Prostate gland (tissue), 2 donors: ENCODE data around the gene TSPOAP1. TPM values are rescaled to one million over a fixed set of nuclear protein-coding genes. Genes with fewer than 3 reads are reported as not detected.

Experiments used
- DNase-seq: peaks from one replicate; pipeline ENCODE4 v3.0.0-alpha.2; 2019; ENCODE audit warnings: low spot score
- H3K27ac ChIP-seq, 2 donors: fragments of 200-600 bp; sonication (generic); 2 replicates each; pipeline ENCODE4 v1.5.1; 2017 to 2019
- H3K27me3 ChIP-seq: fragments of 200-600 bp; sonication (generic); replicated peaks from 2 replicates; pipeline ENCODE4 v1.5.1; 2019; ENCODE audit not compliant: insufficient read depth
- H3K36me3 ChIP-seq, 2 donors: fragments of 200-600 bp; sonication (generic); 1 replicate in 1 of 2; 2 replicates in 1 of 2; pipeline versions ENCODE4 v1.5.1 to v1.8.1; 2017 to 2019
- H3K4me1 ChIP-seq: fragments of 200-600 bp; sonication (generic); replicated peaks from 2 replicates; pipeline ENCODE4 v1.5.1; 2019
- H3K4me3 ChIP-seq, 2 donors: fragments of 200-600 bp; sonication (generic); 2 replicates each; pipeline ENCODE4 v1.5.1; 2017 to 2019
- H3K9me3 ChIP-seq: fragments of 200-600 bp; sonication (generic); 2 replicates; pipeline ENCODE4 v1.5.1; 2017
- CTCF ChIP-seq, 4 experiments: fragments of 200-600 bp in 2 of 4; fragments of 450-650 bp in 2 of 4; sonication (generic) in 2 of 4; IDR thresholded peaks; 1 replicate in 3 of 4; 2 replicates in 1 of 4; pipeline ENCODE4 v1.5.1; 2016 to 2019; ENCODE audit warnings: antibody characterized with exemption in 4 of 4, mild to moderate bottlenecking in 2 of 4, moderate library complexity in 2 of 4
- POLR2A ChIP-seq: fragments of 450-650 bp; IDR thresholded peaks from one replicate; pipeline ENCODE4 v1.6.1; 2016; ENCODE audit warnings: antibody characterized with exemption, mild to moderate bottlenecking
- POLR2AphosphoS5 ChIP-seq: sonication (generic); formaldehyde crosslinking; IDR thresholded peaks from one replicate; pipeline ENCODE4 v1.6.1; 2017; ENCODE audit warnings: antibody characterized with exemption
- WGBS: methylation state at CpG from one replicate; pipeline ENCODE4 v1.1.5; 2018; 5-methylcytosine and 5-hydroxymethylcytosine counted together
- intact Hi-C: fragments of 100-400 bp; cut with DNase I; formaldehyde crosslinking; loops from one replicate; pipeline ENCODE4 v1.14.2; 2022
- total RNA-seq, 2 donors: library from RNA; depleted of rRNA; stranded (reverse); fragments of >200 nt; gene quantifications; one replicate each; pipeline ENCODE4 v1.1.0, GENCODE V29; 2016

The TSPOAP1 gene
- total RNA-seq, 2 donors from 2014 or later: 22.7 to 26.5 TPM

GRCh38 chr17:58365980-58366595 lies 37.5 kb upstream of the TSPOAP1 start:
- DNase-seq: no peak
- Histone ChIP-seq H3K36me3 (no peaks in the 10 kb centered on the region), H3K27ac (peak overlapping the region; percentile 3 to 57), H3K9me3 (no peaks in the 10 kb centered on the region), H3K4me1 (peaks cover 3% of the 10 kb centered on the region), H3K27me3 (no peaks in the 10 kb centered on the region), H3K4me3 (no peak overlapping the region)
- 40% methylated on average over 5 of the region's 5 CpGs for WGBS
- TF ChIP-seq POLR2AphosphoS5 (no peak), CTCF (IDR thresholded peaks at IDR 0.05) (no peak), POLR2A (no peak)
- intact Hi-C loops: no loop called here

- H3K4me1 ChIP-seq: peaks cover 3% of the 10 kb centered on the region
- peak overlapping the region; percentile 47 to 57 for H3K27ac ChIP-seq
- H3K9me3 ChIP-seq: no peaks in the 10 kb centered on the region
- H3K4me3 ChIP-seq: no peak overlapping the region
- no peaks in the 10 kb centered on the region for H3K36me3 ChIP-seq
- intact Hi-C loops: no loop called here
- H3K27me3 ChIP-seq: no peaks in the 10 kb centered on the region
- no peak for DNase-seq
- TF ChIP-seq POLR2AphosphoS5 (no peak), POLR2A (no peak), CTCF (IDR thresholded peaks at IDR 0.05) (no peak)
Observed at GRCh38 chr17:58365185-58365979, 36.8 kb upstream of the TSPOAP1 start.

DNA sequence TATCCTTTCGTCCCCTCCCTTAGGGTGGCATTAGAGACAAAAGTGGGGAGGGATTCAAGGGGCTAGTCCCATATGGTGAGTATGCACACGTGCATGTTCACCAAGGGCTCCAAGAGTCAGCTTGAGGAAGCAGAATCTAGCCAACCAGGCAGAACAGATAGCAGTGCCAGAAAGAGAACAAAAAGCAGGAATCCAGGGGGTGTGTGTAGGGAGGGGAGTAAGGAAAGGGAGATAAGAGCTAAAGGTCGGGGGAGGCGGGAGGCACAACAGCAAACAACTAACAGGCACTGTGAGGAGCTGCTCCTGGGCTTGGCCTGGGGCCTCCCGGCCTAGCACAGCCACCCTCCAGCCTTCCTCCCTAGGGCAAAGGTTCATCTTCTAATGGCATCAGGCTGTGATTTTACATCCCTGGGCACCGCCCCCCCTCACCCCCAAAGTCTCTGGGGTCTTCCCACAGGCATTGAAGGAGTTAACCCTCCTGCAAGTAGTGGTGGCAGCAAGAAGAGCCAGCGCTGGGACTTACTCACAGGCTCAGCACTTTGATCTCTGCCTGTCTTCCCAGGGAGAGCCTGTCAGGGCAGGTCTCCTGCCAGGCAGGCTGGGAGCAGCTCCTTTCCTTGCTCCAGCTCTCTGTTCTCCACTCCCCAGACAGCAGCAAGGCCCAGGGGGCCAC lies 35.8 kb upstream of the TSPOAP1 start:
- H3K27ac ChIP-seq: peak overlapping the region; percentile 47 to 57
- TF ChIP-seq POLR2A: no peak
- no peak for TF ChIP-seq CTCF (IDR thresholded peaks at IDR 0.05)
- no peak for TF ChIP-seq POLR2AphosphoS5
- no peak overlapping the region for H3K4me3 ChIP-seq
- WGBS: 39% methylated on average over 7 of the region's 7 CpGs
- H3K4me1 ChIP-seq: peaks cover 3% of the 10 kb centered on the region
- H3K36me3 ChIP-seq: no peaks in the 10 kb centered on the region
- intact Hi-C loops: no loop called here
- peak; percentile 36 for DNase-seq
- no peaks in the 10 kb centered on the region for H3K27me3 ChIP-seq
- H3K9me3 ChIP-seq: no peaks in the 10 kb centered on the region

DNA sequence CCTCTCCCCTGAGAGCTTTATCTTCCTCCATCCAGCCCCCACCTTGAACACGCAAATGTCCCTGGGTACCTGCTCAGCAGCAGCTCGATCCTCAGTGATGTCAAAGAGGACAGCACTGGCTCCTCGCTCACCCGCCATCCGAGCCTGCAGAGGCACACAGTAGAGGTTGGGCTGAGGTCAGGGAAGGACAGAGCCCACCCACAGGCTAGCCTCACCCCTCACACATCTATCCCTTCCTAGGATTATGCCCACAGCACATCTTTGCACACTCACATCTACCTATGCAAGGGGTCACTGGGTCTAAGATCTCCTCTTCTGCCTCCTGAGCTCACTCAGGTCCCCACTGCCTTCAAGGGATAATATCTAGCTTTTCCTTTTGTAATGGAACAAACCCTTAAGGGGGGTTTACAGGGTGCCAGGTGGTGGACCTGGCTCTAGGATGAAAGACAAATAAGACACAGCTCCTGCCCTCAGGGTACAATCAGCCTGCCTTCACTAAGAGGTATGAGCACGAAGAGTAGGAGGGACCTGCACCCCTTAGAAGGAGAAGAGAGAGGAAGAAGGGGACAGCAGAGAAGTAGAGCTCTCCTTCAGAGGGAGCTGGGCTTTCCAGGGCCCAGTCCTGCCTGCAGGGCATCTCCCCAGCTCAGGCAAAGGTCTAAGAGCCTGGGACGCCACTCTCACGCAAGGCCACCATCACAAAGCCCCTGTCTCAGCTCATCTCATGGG lies 35.0 kb upstream of the TSPOAP1 start:
- Histone ChIP-seq H3K9me3 (no peaks in the 10 kb centered on the region), H3K36me3 (no peaks in the 10 kb centered on the region), H3K27ac (no peak overlapping the region), H3K4me1 (peaks cover 3% of the 10 kb centered on the region), H3K27me3 (no peaks in the 10 kb centered on the region), H3K4me3 (no peak overlapping the region)
- no peak for DNase-seq
- intact Hi-C loops: no loop called here
- 69% methylated on average over 8 of the region's 8 CpGs for WGBS
- TF ChIP-seq POLR2AphosphoS5 (no peak), POLR2A (no peak), CTCF (IDR thresholded peaks at IDR 0.05) (no peak)
